Measurements from ENCODE around the gene CRTC3. TPM values are rescaled to one million over a fixed set of nuclear protein-coding genes. Genes with fewer than 3 reads are reported as not detected.
"Not testable (repeated sequence)": the region's sequence is repeated elsewhere in the genome, so short reads cannot be mapped to it uniquely, and the experiment has no call there.

The CRTC3 gene
- total RNA-seq, 2 experiments from 2014 or later = 70.5 to 74.1 TPM

- peak; percentile 33 for DNase-seq
- POLR2A ChIA-PET = no interaction called here
Measured at GRCh38 chr15:90646662-90647305, 117.1 kb downstream of the CRTC3 start.

DNA sequence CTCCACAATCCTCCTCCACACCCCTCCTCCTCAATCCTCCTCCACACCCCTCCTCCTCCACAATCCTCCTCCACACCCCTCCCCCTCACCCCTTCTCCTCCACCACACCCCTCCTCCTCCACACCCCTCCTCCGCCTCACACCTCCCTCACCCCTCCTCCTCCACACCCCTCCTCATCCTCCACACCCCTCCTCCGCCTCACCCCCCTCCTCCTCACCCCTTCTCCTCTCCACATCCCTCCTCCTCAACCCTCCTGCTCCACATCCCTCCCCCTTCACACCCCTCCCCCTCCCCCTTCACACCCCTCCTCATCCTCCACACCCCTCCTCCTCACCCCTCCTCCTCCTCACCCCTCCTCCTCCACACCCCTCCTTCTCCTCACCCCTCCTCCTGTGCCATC is 117.6 kb downstream of the CRTC3 start:
- POLR2A ChIA-PET = interaction anchor here (0.5 to 3.4 kb wide), 7 partner anchors 17 to 284 kb away, joined by 3 to 35 read pairs (median 3); partner anchors contain the start of gene FES
- no peaks in the 10 kb centered on the region for H3K9me3 Mint-ChIP-seq
- DNase-seq = peak; percentile 7
- H3K36me3 Mint-ChIP-seq = peaks cover 16% of the 10 kb centered on the region
- peaks cover 37% of the 10 kb centered on the region for H3K4me1 Mint-ChIP-seq
- peak overlapping the region; percentile 73 for H3K27ac Mint-ChIP-seq
- ATAC-seq (ENCODE audit: low read depth) = no peak
- no peak overlapping the region for H3K4me3 Mint-ChIP-seq
- H3K27me3 Mint-ChIP-seq = no peaks in the 10 kb centered on the region

More at GRCh38 chr15:90646662-90647305, 117.1 kb downstream of the CRTC3 start:
- Mint-ChIP-seq H3K27ac (peak overlapping the region; percentile 75), H3K4me3 (no peak overlapping the region), H3K36me3 (peaks cover 21% of the 10 kb centered on the region), H3K9me3 (no peaks in the 10 kb centered on the region), H3K27me3 (no peaks in the 10 kb centered on the region), H3K4me1 (peaks cover 37% of the 10 kb centered on the region)
- no peak for ATAC-seq (ENCODE audit: low read depth)

GRCh38 chr15:90648137-90649070 is 118.7 kb downstream of the CRTC3 start:
- peaks cover 37% of the 10 kb centered on the region for H3K4me1 Mint-ChIP-seq
- peak overlapping the region; percentile 90 for H3K27ac Mint-ChIP-seq
- H3K27me3 Mint-ChIP-seq = no peaks in the 10 kb centered on the region
- peaks cover 6% of the 10 kb centered on the region for H3K36me3 Mint-ChIP-seq
- no peaks in the 10 kb centered on the region for H3K9me3 Mint-ChIP-seq
- peak overlapping the region; percentile 49 for H3K4me3 Mint-ChIP-seq
- POLR2A ChIA-PET = interaction anchor here (0.5 to 3.4 kb wide), 11 partner anchors 12 to 284 kb away, joined by 3 to 35 read pairs (median 3); partner anchors contain the start of genes FES and HDDC3
- DNase-seq (peak; percentile 59), ATAC-seq (ENCODE audit: low read depth) (peak; percentile 74)

- Mint-ChIP-seq H3K4me1 (peaks cover 44% of the 10 kb centered on the region), H3K36me3 (peaks cover 2% of the 10 kb centered on the region), H3K4me3 (peak overlapping the region; percentile 52), H3K27me3 (no peaks in the 10 kb centered on the region), H3K27ac (peak overlapping the region; percentile 90), H3K9me3 (no peaks in the 10 kb centered on the region)
- POLR2A ChIA-PET = interaction anchor here (0.6 to 3.4 kb wide), 10 partner anchors 9 to 282 kb away, joined by 3 to 35 read pairs (median 6); partner anchors contain the start of genes BLM and HDDC3
- peak; percentile 16 for DNase-seq
- peak; percentile 12 for ATAC-seq (ENCODE audit: low read depth)
Measured at GRCh38 chr15:90650117-90650955, 120.6 kb downstream of the CRTC3 start.

DNA sequence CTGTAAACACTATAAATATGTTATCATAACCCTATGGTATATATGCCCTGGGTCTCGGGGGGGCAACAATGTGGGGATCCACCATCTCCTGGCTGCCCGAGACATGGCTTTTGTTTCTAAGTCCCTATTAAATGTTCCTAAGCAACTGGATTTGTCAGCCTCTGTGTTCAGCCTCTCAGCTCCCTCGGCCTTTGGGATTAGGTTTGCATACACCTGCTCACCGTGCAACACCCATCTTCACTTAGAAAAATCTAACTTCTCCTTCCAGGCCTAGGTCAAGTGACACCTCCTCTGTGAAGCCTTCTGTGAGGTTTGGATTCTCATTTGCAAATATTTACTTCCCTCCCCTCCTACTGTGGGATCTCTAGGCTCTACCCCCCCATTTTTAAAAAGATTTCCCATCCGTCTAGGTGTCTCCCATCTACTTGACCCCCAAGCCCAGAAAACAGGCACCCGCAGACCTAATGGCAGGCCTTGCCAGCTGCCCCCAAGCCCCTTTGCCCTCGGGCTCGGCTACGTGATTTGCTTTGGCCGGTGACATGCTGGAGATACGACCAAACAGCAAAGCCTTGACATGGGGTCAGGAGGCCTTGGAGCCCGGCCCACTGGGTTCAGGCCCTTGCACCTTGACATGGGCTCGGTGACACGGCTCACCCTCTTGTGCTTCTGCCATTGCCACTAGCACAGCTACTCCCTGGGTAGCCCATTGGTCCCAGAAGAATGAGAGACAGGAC is 121.4 kb downstream of the CRTC3 start:
- Mint-ChIP-seq H3K27me3 (no peaks in the 10 kb centered on the region), H3K9me3 (no peaks in the 10 kb centered on the region), H3K36me3 (peaks cover 2% of the 10 kb centered on the region), H3K4me1 (peaks cover 48% of the 10 kb centered on the region), H3K4me3 (no peak overlapping the region), H3K27ac (peak overlapping the region; percentile 90)
- ATAC-seq (ENCODE audit: low read depth) (no peak), DNase-seq (peak; percentile 34)
- POLR2A ChIA-PET = interaction anchor here (1.1 to 2.1 kb wide), 2 partner anchors 15 to 35 kb away, joined by 3 to 10 read pairs; no protein-coding TSS in a partner anchor

- DNase-seq (peak; percentile 54), ATAC-seq (ENCODE audit: low read depth) (peak; percentile 73)
- peaks cover 4% of the 10 kb centered on the region for H3K36me3 Mint-ChIP-seq
- peaks cover 56% of the 10 kb centered on the region for H3K4me1 Mint-ChIP-seq
- POLR2A ChIA-PET = interaction anchor here (0.9 to 1.8 kb wide), 3 partner anchors 11 to 62 kb away, joined by 4 to 14 read pairs (median 10); partner anchors contain the start of gene BLM
- H3K9me3 Mint-ChIP-seq = no peaks in the 10 kb centered on the region
- peak overlapping the region; percentile 85 for H3K27ac Mint-ChIP-seq
- H3K27me3 Mint-ChIP-seq = peaks cover 3% of the 10 kb centered on the region
- peak overlapping the region; percentile 39 for H3K4me3 Mint-ChIP-seq
Measured at GRCh38 chr15:90654233-90655136, 124.8 kb downstream of the CRTC3 start.

GRCh38 chr15:90657520-90658172 is 127.9 kb downstream of the CRTC3 start:
- Mint-ChIP-seq H3K4me3 (peak overlapping the region; percentile 78), H3K4me1 (peaks cover 58% of the 10 kb centered on the region), H3K27ac (peak overlapping the region; percentile 78)
- not testable (repeated sequence) for H3K9me3 Mint-ChIP-seq, H3K36me3 Mint-ChIP-seq, H3K27me3 Mint-ChIP-seq
- DNase-seq = peak; percentile 56
- POLR2A ChIA-PET = interaction anchor here (1.1 to 1.3 kb wide), 2 partner anchors 9 to 59 kb away, joined by 3 to 4 read pairs; partner anchors contain the start of gene BLM
- ATAC-seq (ENCODE audit: low read depth) = peak; percentile 15

DNA sequence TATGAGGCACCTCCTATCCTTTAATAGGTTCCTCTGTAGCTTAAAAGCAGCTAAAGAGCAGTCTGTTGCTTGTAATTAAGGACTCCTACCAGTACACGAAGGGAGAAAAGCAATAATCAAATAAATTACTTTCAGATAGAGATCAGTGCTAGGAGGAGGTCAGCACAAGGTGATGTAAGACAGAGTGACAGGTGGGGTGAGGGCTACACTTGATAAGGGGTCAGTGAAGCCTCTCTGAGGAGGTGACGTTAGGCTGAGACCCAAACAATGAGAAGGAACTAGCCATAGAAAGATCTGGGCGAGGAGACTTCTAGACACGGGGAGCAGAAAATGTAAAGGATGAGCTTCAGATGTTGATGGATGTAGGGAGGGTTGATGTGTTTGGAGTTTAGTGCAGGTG is 129.8 kb downstream of the CRTC3 start:
- Mint-ChIP-seq H3K4me1 (peaks cover 69% of the 10 kb centered on the region), H3K27me3 (peaks cover 3% of the 10 kb centered on the region), H3K27ac (peak overlapping the region; percentile 44), H3K36me3 (peaks cover 21% of the 10 kb centered on the region), H3K4me3 (peak overlapping the region; percentile 56), H3K9me3 (peaks cover 2% of the 10 kb centered on the region)
- no peak for DNase-seq
- ATAC-seq (ENCODE audit: low read depth) = no peak
- POLR2A ChIA-PET = interaction anchor here (0.6 to 2.7 kb wide), 8 partner anchors 10 to 345 kb away, joined by 3 to 20 read pairs (median 6); no protein-coding TSS in a partner anchor

DNA sequence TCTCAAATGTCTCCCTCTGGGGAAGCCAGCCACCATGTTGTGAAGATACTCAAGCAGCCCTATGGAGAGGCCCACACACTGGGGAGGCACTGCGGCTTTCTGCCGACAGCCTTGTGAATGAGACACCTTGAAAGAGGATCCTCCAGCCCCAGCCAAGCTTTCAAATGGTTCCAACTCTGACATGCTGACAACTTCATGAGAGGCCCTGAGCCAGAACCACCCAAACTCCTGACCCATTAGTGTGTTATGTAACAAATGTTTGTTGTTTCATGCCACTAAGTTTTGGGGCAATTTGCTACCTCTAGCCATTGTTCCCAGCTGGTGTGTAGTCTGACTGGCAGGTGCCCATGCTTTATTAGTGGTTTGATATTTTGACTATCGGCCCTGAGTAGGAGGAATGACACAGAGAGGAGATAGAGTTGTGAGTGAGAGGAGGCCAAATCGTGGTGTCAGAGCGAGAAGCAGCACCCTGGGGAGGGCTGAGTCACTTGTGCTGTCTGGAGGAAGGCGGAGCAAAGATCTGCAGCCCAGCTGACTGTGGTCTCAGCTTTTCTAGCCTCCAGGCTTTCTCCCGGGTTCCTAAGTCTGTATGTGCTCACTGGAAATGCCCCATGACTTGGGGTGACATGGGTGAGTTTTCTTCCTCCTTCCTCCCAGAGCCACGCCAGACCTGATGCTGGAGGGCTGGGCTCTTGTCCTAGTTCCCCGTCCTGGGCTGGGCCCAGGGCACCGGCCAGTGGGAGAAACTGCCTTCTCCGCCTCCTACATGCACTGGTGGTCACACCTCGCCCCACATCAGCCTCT is 130.7 kb downstream of the CRTC3 start:
- Mint-ChIP-seq H3K27me3 (peaks cover 3% of the 10 kb centered on the region), H3K27ac (peak overlapping the region; percentile 87), H3K9me3 (peaks cover 2% of the 10 kb centered on the region), H3K4me3 (peak overlapping the region; percentile 79), H3K4me1 (peaks cover 65% of the 10 kb centered on the region), H3K36me3 (peaks cover 25% of the 10 kb centered on the region)
- DNase-seq = peak; percentile 68
- ATAC-seq (ENCODE audit: low read depth) = peak; percentile 79
- POLR2A ChIA-PET = interaction anchor here (0.7 to 2.7 kb wide), 6 partner anchors 11 to 271 kb away, joined by 4 to 20 read pairs (median 9); partner anchors contain the start of gene BLM

DNA sequence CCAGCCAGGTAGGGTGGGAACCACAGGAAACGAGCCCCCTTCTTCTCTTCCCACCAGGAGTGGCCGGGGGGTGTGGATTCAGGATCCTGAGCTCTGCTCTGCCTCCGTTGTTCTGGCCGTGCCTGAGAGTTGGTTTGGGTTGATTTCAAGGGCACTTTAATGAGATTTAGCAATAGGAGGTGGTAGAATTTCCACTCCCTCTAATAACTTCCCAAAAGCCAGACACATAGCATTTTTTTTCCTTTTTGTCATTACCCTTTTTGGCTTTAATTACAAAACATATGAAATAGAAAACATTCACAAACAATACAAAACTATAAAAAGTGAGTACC is 131.2 kb downstream of the CRTC3 start:
- H3K4me3 Mint-ChIP-seq = peak overlapping the region; percentile 79
- peak; percentile 2 for ATAC-seq (ENCODE audit: low read depth)
- peaks cover 65% of the 10 kb centered on the region for H3K4me1 Mint-ChIP-seq
- peaks cover 25% of the 10 kb centered on the region for H3K36me3 Mint-ChIP-seq
- H3K27ac Mint-ChIP-seq = peak overlapping the region; percentile 87
- not testable (repeated sequence) for H3K27me3 Mint-ChIP-seq, DNase-seq, H3K9me3 Mint-ChIP-seq
- POLR2A ChIA-PET = interaction anchor here (1.7 to 2.7 kb wide), 5 partner anchors 12 to 270 kb away, joined by 5 to 20 read pairs (median 11); no protein-coding TSS in a partner anchor

Data from activated naive CD8-positive, alpha-beta T cell treated with anti-CD3 and anti-CD28 coated beads, Interleukin-2, amount 10 ng/mL, durations not matched to agents 7 days and 5 days (primary cell).